HK-2 (cell line): ENCODE results near the gene ZNF281.
A peak's percentile ranks its signal among the peaks of the same experiment; 100 is the strongest.

Experiments used
- DNase-seq: peaks from one replicate; pipeline ENCODE4 v3.0.0-alpha.2; 2018; ENCODE audit not compliant: unreplicated experiment

ZNF281 gene

GRCh38 chr1:200391747-200392146 is 18.1 kb downstream of the ZNF281 start:
- no peak for DNase-seq

GRCh38 chr1:200388791-200389190 is 21.0 kb downstream of the ZNF281 start:
- DNase-seq = no peak

- DNase-seq = no peak
Observed at GRCh38 chr1:200386416-200386815, 23.4 kb downstream of the ZNF281 start.

- no peak for DNase-seq
Observed at GRCh38 chr1:200384818-200385390, 24.9 kb downstream of the ZNF281 start.

GRCh38 chr1:200381256-200381984 is 28.4 kb downstream of the ZNF281 start:
- no peak for DNase-seq

GRCh38 chr1:200380589-200381021 is 29.2 kb downstream of the ZNF281 start:
- no peak for DNase-seq

GRCh38 chr1:200379940-200380588 is 29.8 kb downstream of the ZNF281 start:
- DNase-seq = no peak

- DNase-seq = no peak
Observed at GRCh38 chr1:200379432-200379757, 30.4 kb downstream of the ZNF281 start.

GRCh38 chr1:200378096-200378495 is 31.7 kb downstream of the ZNF281 start:
- no peak for DNase-seq

- DNase-seq = no peak
Observed at GRCh38 chr1:200376528-200376927, 33.3 kb downstream of the ZNF281 start.

- no peak for DNase-seq
Observed at GRCh38 chr1:200374569-200375295, 35.1 kb downstream of the ZNF281 start.

- DNase-seq = no peak
Observed at GRCh38 chr1:200373811-200374231, 36.0 kb downstream of the ZNF281 start.

GRCh38 chr1:200372885-200373181 is 37.0 kb downstream of the ZNF281 start:
- DNase-seq = no peak

- DNase-seq = peak; percentile 23
Observed at GRCh38 chr1:200372095-200372884, 37.5 kb downstream of the ZNF281 start.

GRCh38 chr1:200369706-200370105 is 40.1 kb downstream of the ZNF281 start:
- DNase-seq = no peak

GRCh38 chr1:200369131-200369530 is 40.7 kb downstream of the ZNF281 start:
- no peak for DNase-seq

GRCh38 chr1:200368556-200368955 is 41.3 kb downstream of the ZNF281 start:
- no peak for DNase-seq

GRCh38 chr1:200367841-200368534 is 41.8 kb downstream of the ZNF281 start:
- DNase-seq = no peak

GRCh38 chr1:200366577-200367253 is 43.1 kb downstream of the ZNF281 start:
- no peak for DNase-seq

- DNase-seq = no peak
Observed at GRCh38 chr1:200365897-200366426, 43.9 kb downstream of the ZNF281 start.
